ENCODE results near the gene CREB5. TPM values are rescaled to one million over a fixed set of nuclear protein-coding genes. Genes with fewer than 3 reads are reported as not detected.

CREB5 gene
- polyA plus RNA-seq, 1 donor from 2014 or later: 3.7 TPM

DNA sequence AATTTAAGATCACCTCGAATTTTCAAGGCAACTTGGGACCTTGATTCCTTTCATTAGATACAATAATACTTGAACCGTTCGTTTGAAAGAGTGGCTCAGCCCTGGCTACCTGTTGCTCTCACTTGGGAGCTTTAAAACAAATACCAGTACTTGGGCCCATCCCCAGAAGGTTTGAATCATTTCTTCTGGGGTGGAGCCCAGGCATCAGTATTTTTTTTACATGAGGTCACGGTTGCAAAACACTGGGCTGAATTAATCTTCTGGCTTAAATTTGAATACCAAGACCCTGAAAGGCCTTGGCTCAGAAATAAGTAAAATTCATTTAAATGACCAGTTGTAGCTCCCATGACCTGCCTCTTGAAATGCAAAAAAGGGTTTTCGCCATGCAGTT lies 214.9 kb downstream of the CREB5 start:
- TF ChIP-seq POLR2AphosphoS5 (IDR thresholded peaks at IDR 0.05): no peak
- TF ChIP-seq RAD21 (conservative IDR thresholded peaks at IDR 0.05): no peak

DNA sequence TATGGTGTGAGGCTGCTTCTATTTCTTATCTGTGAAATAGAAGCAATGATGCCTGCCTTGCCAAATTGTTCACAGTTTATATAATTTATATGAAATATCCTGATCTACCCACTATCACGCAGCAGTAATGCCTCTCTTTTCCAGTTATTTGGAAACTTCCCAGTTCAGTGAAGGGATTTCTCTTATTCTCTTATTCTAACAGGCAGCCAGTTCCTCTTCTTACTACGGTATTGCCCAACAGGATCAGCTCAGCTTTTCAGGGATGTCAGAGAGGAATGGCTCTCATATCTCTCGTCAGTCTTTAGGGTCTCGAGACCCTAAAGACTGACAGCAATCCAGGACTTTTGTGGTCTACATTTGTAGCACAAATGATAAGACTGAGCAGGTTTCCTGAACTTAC lies 215.6 kb downstream of the CREB5 start:
- no peak for TF ChIP-seq MXI1 (conservative IDR thresholded peaks at IDR 0.05; ENCODE audit: poor library complexity, severe bottlenecking)
- no peak for TF ChIP-seq POLR2AphosphoS5 (IDR thresholded peaks at IDR 0.05)
- no peak for TF ChIP-seq TAF1 (IDR thresholded peaks at IDR 0.05; ENCODE audit: low read depth)
- no peak for TF ChIP-seq SMC3 (conservative IDR thresholded peaks at IDR 0.05; ENCODE audit: poor library complexity)
- Histone ChIP-seq H3K9me2 (ENCODE audit: insufficient read depth, low read length) (no peaks in the 10 kb centered on the region), H4K20me1 (ENCODE audit: insufficient read depth) (no peaks in the 10 kb centered on the region), H3K4me3 (ENCODE audit: low read length) (no peak overlapping the region), H3K9me3 (ENCODE audit: low read length) (no peaks in the 10 kb centered on the region), H3K79me2 (replicated peaks; ENCODE audit: insufficient read depth, low read length) (no peaks in the 10 kb centered on the region), H3K36me3 (ENCODE audit: insufficient read depth, low read length) (no peaks in the 10 kb centered on the region), H3K27ac (ENCODE audit: low read length) (no peak overlapping the region), H3K27me3 (ENCODE audit: insufficient read depth, low read depth, low read length) (no peaks in the 10 kb centered on the region), H3K9ac (ENCODE audit: low read length) (no peak overlapping the region), H3K4me2 (ENCODE audit: low read length) (no peak overlapping the region), H3F3A (ENCODE audit: insufficient read depth, low read length, poor library complexity, severe bottlenecking) (no peaks in the 10 kb centered on the region), H2AFZ (ENCODE audit: low read depth, low read length) (no peak overlapping the region)

More for the DNA sequence above, 214.9 kb downstream of the CREB5 start:
- Histone ChIP-seq H3K9me3 (ENCODE audit: low read length) (no peaks in the 10 kb centered on the region), H3K4me2 (ENCODE audit: low read length) (no peak overlapping the region), H4K20me1 (ENCODE audit: insufficient read depth) (no peaks in the 10 kb centered on the region), H3K9ac (ENCODE audit: low read length) (no peak overlapping the region), H3K9me2 (ENCODE audit: insufficient read depth, low read length) (no peaks in the 10 kb centered on the region), H3K27ac (ENCODE audit: low read length) (no peak overlapping the region), H3K27me3 (ENCODE audit: insufficient read depth, low read depth, low read length) (no peaks in the 10 kb centered on the region), H3F3A (ENCODE audit: insufficient read depth, low read length, poor library complexity, severe bottlenecking) (no peaks in the 10 kb centered on the region), H3K4me3 (ENCODE audit: low read length) (no peak overlapping the region), H2AFZ (ENCODE audit: low read depth, low read length) (no peak overlapping the region), H3K36me3 (ENCODE audit: insufficient read depth, low read length) (no peaks in the 10 kb centered on the region), H3K79me2 (replicated peaks; ENCODE audit: insufficient read depth, low read length) (no peaks in the 10 kb centered on the region)

DNA sequence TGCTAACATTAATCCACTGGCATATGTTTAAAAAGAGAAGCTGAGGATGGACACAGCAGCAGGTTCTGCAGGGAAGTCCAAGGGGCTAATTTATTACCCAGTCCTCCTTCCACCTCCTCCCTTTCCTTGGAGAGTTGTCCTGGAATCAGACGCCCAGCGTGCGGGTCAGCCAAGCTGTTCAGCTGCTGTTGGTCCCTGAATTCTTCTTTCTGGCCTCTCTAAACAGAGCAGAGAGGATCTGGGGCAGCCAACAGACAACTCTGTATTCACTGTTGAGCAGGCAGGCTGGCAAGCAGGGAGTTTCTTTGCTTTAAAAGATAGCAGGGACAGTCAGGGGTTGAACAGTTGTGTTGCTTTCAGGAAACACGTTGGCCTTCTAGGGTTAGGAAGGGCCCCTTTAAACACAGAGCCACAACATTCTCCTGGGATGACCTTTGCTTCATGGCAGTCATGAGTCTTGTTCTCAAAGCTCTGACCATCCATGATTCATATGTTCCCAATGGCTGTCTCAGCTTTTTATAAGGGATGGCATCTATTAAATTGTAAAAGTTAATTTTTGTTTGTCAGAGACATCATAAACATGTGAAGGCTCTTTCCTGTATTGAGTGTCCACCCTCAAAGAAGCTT lies 217.0 kb downstream of the CREB5 start:
- TF ChIP-seq TAF1 (IDR thresholded peaks at IDR 0.05; ENCODE audit: low read depth) (no peak), EZH2 (IDR thresholded peaks at IDR 0.05; ENCODE audit: borderline replicate concordance, insufficient read depth, low read length, poor library complexity, severe bottlenecking) (no peak), EP300 (conservative IDR thresholded peaks at IDR 0.05; ENCODE audit: poor library complexity, severe bottlenecking) (no peak), RAD21 (conservative IDR thresholded peaks at IDR 0.05) (no peak), MXI1 (conservative IDR thresholded peaks at IDR 0.05; ENCODE audit: poor library complexity, severe bottlenecking) (no peak), POLR2AphosphoS5 (IDR thresholded peaks at IDR 0.05) (no peak), SMC3 (conservative IDR thresholded peaks at IDR 0.05; ENCODE audit: poor library complexity) (no peak)
- TF ChIP-seq, protein P1, sequence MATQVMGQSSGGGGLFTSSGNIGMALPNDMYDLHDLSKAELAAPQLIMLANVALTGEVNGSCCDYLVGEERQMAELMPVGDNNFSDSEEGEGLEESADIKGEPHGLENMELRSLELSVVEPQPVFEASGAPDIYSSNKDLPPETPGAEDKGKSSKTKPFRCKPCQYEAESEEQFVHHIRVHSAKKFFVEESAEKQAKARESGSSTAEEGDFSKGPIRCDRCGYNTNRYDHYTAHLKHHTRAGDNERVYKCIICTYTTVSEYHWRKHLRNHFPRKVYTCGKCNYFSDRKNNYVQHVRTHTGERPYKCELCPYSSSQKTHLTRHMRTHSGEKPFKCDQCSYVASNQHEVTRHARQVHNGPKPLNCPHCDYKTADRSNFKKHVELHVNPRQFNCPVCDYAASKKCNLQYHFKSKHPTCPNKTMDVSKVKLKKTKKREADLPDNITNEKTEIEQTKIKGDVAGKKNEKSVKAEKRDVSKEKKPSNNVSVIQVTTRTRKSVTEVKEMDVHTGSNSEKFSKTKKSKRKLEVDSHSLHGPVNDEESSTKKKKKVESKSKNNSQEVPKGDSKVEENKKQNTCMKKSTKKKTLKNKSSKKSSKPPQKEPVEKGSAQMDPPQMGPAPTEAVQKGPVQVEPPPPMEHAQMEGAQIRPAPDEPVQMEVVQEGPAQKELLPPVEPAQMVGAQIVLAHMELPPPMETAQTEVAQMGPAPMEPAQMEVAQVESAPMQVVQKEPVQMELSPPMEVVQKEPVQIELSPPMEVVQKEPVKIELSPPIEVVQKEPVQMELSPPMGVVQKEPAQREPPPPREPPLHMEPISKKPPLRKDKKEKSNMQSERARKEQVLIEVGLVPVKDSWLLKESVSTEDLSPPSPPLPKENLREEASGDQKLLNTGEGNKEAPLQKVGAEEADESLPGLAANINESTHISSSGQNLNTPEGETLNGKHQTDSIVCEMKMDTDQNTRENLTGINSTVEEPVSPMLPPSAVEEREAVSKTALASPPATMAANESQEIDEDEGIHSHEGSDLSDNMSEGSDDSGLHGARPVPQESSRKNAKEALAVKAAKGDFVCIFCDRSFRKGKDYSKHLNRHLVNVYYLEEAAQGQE (IDR thresholded peaks at IDR 0.05; ENCODE audit: borderline replicate concordance): no peak
- TF ChIP-seq, protein P2, sequence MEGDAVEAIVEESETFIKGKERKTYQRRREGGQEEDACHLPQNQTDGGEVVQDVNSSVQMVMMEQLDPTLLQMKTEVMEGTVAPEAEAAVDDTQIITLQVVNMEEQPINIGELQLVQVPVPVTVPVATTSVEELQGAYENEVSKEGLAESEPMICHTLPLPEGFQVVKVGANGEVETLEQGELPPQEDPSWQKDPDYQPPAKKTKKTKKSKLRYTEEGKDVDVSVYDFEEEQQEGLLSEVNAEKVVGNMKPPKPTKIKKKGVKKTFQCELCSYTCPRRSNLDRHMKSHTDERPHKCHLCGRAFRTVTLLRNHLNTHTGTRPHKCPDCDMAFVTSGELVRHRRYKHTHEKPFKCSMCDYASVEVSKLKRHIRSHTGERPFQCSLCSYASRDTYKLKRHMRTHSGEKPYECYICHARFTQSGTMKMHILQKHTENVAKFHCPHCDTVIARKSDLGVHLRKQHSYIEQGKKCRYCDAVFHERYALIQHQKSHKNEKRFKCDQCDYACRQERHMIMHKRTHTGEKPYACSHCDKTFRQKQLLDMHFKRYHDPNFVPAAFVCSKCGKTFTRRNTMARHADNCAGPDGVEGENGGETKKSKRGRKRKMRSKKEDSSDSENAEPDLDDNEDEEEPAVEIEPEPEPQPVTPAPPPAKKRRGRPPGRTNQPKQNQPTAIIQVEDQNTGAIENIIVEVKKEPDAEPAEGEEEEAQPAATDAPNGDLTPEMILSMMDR (IDR thresholded peaks at IDR 0.05; ENCODE audit: poor library complexity, severe bottlenecking): no peak
- H3K4me2 ChIP-seq (ENCODE audit: low read length): no peak overlapping the region

More for the DNA sequence above, 217.0 kb downstream of the CREB5 start:
- no peak overlapping the region for H3K27ac ChIP-seq (ENCODE audit: low read length)
- no peak overlapping the region for H2AFZ ChIP-seq (ENCODE audit: low read depth, low read length)
- no peak overlapping the region for H3K4me3 ChIP-seq (ENCODE audit: low read length)
- H4K20me1 ChIP-seq (ENCODE audit: insufficient read depth): no peaks in the 10 kb centered on the region
- H3F3A ChIP-seq (ENCODE audit: insufficient read depth, low read length, poor library complexity, severe bottlenecking): no peaks in the 10 kb centered on the region
- H3K79me2 ChIP-seq (replicated peaks; ENCODE audit: insufficient read depth, low read length): no peaks in the 10 kb centered on the region
- H3K9me2 ChIP-seq (ENCODE audit: insufficient read depth, low read length): no peaks in the 10 kb centered on the region
- no peak overlapping the region for H3K9ac ChIP-seq (ENCODE audit: low read length)
- H3K9me3 ChIP-seq (ENCODE audit: low read length): no peaks in the 10 kb centered on the region
- no peaks in the 10 kb centered on the region for H3K36me3 ChIP-seq (ENCODE audit: insufficient read depth, low read length)
- H3K27me3 ChIP-seq (ENCODE audit: insufficient read depth, low read depth, low read length): no peaks in the 10 kb centered on the region
